Breast epithelium (tissue), 3 donors: ENCODE data around the gene GTPBP1.

Experiments used
- CTCF ChIP-seq, 3 donors: fragments of 450-650 bp; IDR thresholded peaks; one replicate each; pipeline ENCODE4 v1.5.1; 2016 to 2017; ENCODE audit warnings: antibody characterized with exemption in 3 of 3, mild to moderate bottlenecking in 3 of 3, moderate library complexity in 3 of 3
- POLR2A ChIP-seq: fragments of 450-650 bp; IDR thresholded peaks from one replicate; pipeline ENCODE4 v1.6.1; 2016; ENCODE audit warnings: antibody characterized with exemption, mild to moderate bottlenecking, moderate library complexity

GRCh38 chr22:38762551-38762983 lies 56.8 kb downstream of the GTPBP1 start:
- TF ChIP-seq CTCF (IDR thresholded peaks at IDR 0.05), result no peak
- no peak for TF ChIP-seq POLR2A
